ENCODE data around the gene PRKN. TPM values are rescaled to one million over a fixed set of nuclear protein-coding genes. Genes with fewer than 3 reads are reported as not detected.

The PRKN gene
- total and polyA plus RNA-seq, 2 experiments from 2014 or later, result 2.3 to 3.9 TPM

GRCh38 chr6:161674930-161675682 lies 1052.5 kb downstream of the PRKN start:
- TF ChIP-seq CTCF (IDR thresholded peaks at IDR 0.05; ENCODE audit: poor library complexity) (no peak), EZH2 (IDR thresholded peaks at IDR 0.05; ENCODE audit: borderline replicate concordance) (no peak), EZH2phosphoT487 (IDR thresholded peaks at IDR 0.05; ENCODE audit: low read depth, severe bottlenecking, unreplicated experiment) (no peak)

GRCh38 chr6:161673026-161673425 lies 1054.5 kb downstream of the PRKN start:
- 95% methylated on average over 6 of the region's 6 CpGs for WGBS (ENCODE audit: low lambda C conversion rate, missing lambda C conversion rate)

More at GRCh38 chr6:161674930-161675682, 1052.5 kb downstream of the PRKN start:
- Histone ChIP-seq H3K27me3 (no peaks in the 10 kb centered on the region), H3K79me2 (no peaks in the 10 kb centered on the region), H3K4me3 (no peak overlapping the region), H4K20me1 (ENCODE audit: insufficient read depth, poor library complexity, severe bottlenecking) (no peaks in the 10 kb centered on the region), H3K9me3 (ENCODE audit: low read depth) (no peaks in the 10 kb centered on the region), H3K4me2 (no peak overlapping the region), H3K27ac (no peak overlapping the region), H3K36me3 (replicated peaks; ENCODE audit: insufficient read depth, low read depth) (no peaks in the 10 kb centered on the region), H2AFZ (no peak overlapping the region), H3K9me2 (replicated peaks; ENCODE audit: insufficient read depth) (no peaks in the 10 kb centered on the region), H3K4me1 (ENCODE audit: insufficient read depth) (no peaks in the 10 kb centered on the region)
- 87% methylated on average over 10 of the region's 10 CpGs for WGBS (ENCODE audit: low lambda C conversion rate, missing lambda C conversion rate)
- no peak for DNase-seq (ENCODE audit: low spot score)

GRCh38 chr6:161671117-161671516 lies 1056.4 kb downstream of the PRKN start:
- Histone ChIP-seq H3K27me3 (no peaks in the 10 kb centered on the region), H3K27ac (no peak overlapping the region), H3K36me3 (replicated peaks; ENCODE audit: insufficient read depth, low read depth) (no peaks in the 10 kb centered on the region), H3K4me3 (no peak overlapping the region), H3K9me2 (replicated peaks; ENCODE audit: insufficient read depth) (no peaks in the 10 kb centered on the region), H3K4me1 (ENCODE audit: insufficient read depth) (no peaks in the 10 kb centered on the region), H2AFZ (no peak overlapping the region), H3K4me2 (no peak overlapping the region), H3K79me2 (no peaks in the 10 kb centered on the region), H3K9me3 (ENCODE audit: low read depth) (no peaks in the 10 kb centered on the region), H4K20me1 (ENCODE audit: insufficient read depth, poor library complexity, severe bottlenecking) (no peaks in the 10 kb centered on the region)
- WGBS (ENCODE audit: low lambda C conversion rate, missing lambda C conversion rate), result 93% methylated on average over 9 of the region's 9 CpGs
- TF ChIP-seq EZH2phosphoT487 (IDR thresholded peaks at IDR 0.05; ENCODE audit: low read depth, severe bottlenecking, unreplicated experiment) (no peak), EZH2 (IDR thresholded peaks at IDR 0.05; ENCODE audit: borderline replicate concordance) (no peak), CTCF (IDR thresholded peaks at IDR 0.05; ENCODE audit: poor library complexity) (no peak)
- no peak for DNase-seq (ENCODE audit: low spot score)

More at GRCh38 chr6:161673026-161673425, 1054.5 kb downstream of the PRKN start:
- no peak overlapping the region for H3K4me2 ChIP-seq
- H2AFZ ChIP-seq, result no peak overlapping the region
- H3K9me2 ChIP-seq (replicated peaks; ENCODE audit: insufficient read depth), result no peaks in the 10 kb centered on the region
- H3K27me3 ChIP-seq, result no peaks in the 10 kb centered on the region
- TF ChIP-seq EZH2 (IDR thresholded peaks at IDR 0.05; ENCODE audit: borderline replicate concordance), result no peak
- TF ChIP-seq CTCF (IDR thresholded peaks at IDR 0.05; ENCODE audit: poor library complexity), result no peak
- no peak for TF ChIP-seq EZH2phosphoT487 (IDR thresholded peaks at IDR 0.05; ENCODE audit: low read depth, severe bottlenecking, unreplicated experiment)
- H3K36me3 ChIP-seq (replicated peaks; ENCODE audit: insufficient read depth, low read depth), result no peaks in the 10 kb centered on the region
- H3K79me2 ChIP-seq, result no peaks in the 10 kb centered on the region
- H3K9me3 ChIP-seq (ENCODE audit: low read depth), result no peaks in the 10 kb centered on the region
- no peaks in the 10 kb centered on the region for H3K4me1 ChIP-seq (ENCODE audit: insufficient read depth)
- H3K4me3 ChIP-seq, result no peak overlapping the region
- H3K27ac ChIP-seq, result no peak overlapping the region
- no peak for DNase-seq (ENCODE audit: low spot score)
- no peaks in the 10 kb centered on the region for H4K20me1 ChIP-seq (ENCODE audit: insufficient read depth, poor library complexity, severe bottlenecking)
